Sigmoid colon (tissue), 4 donors: ENCODE data around the gene KCNAB1.

Experiments
- CTCF ChIP-seq, 4 experiments: fragments of 450-650 bp in 3 of 4; fragments of 200-600 bp in 1 of 4; IDR thresholded peaks; one replicate each; pipeline ENCODE4 v1.5.1; 2016 to 2019; ENCODE audit warnings: antibody characterized with exemption in 4 of 4, mild to moderate bottlenecking in 3 of 4, moderate library complexity in 2 of 4
- POLR2AphosphoS5 ChIP-seq, 4 donors: sonication (generic); formaldehyde crosslinking; IDR thresholded peaks; one replicate each; pipeline ENCODE4 v1.6.1; 2017; ENCODE audit warnings: antibody characterized with exemption in 4 of 4

GRCh38 chr3:156497326-156497725 lies 376.9 kb downstream of the KCNAB1 start:
- TF ChIP-seq CTCF (IDR thresholded peaks at IDR 0.05) (no peak), POLR2AphosphoS5 (IDR thresholded peaks at IDR 0.05) (no peak)
